IMR-90 (cell line): ENCODE measurements around the gene TSPEAR.

Experiments used
- BHLHE40 ChIP-seq: fragments of 150-350 bp; IDR thresholded peaks from 2 replicates; pipeline ENCODE4 v1.6.1; 2016; ENCODE audit warnings: mild to moderate bottlenecking, low read depth, low read length
- CEBPB ChIP-seq: IDR thresholded peaks from 2 replicates; pipeline ENCODE4 v1.6.1; 2012; ENCODE audit warnings: low read depth, low read length, improper control_type of control experiment
- CTCF ChIP-seq: conservative IDR thresholded peaks from 2 replicates; pipeline ENCODE4 v1.5.1; 2012; ENCODE audit warnings: mild to moderate bottlenecking, low read depth, low read length, improper control_type of control experiment
- MXI1 ChIP-seq: IDR thresholded peaks from 2 replicates; pipeline ENCODE4 v1.6.1; 2012; ENCODE audit warnings: low read depth, mild to moderate bottlenecking, low read length, moderate library complexity, borderline replicate concordance
- POLR2A ChIP-seq: IDR thresholded peaks from 2 replicates; pipeline ENCODE4 v1.6.1; 2012; ENCODE audit warnings: mild to moderate bottlenecking, low read depth, low read length
- RAD21 ChIP-seq: IDR thresholded peaks from 2 replicates; pipeline ENCODE4 v1.6.1; 2012; ENCODE audit warnings: low read length, improper control_type of control experiment
- RCOR1 ChIP-seq: IDR thresholded peaks from 2 replicates; pipeline ENCODE4 v1.6.1; 2012; ENCODE audit warnings: mild to moderate bottlenecking, low read length, improper control_type of control experiment; ENCODE audit not compliant: insufficient replicate concordance
- RFX5 ChIP-seq: IDR thresholded peaks from 2 replicates; pipeline ENCODE4 v1.8.0; 2012; ENCODE audit warnings: low read depth, mild to moderate bottlenecking, low read length, moderate library complexity
- SMC3 ChIP-seq: fragments of 150-350 bp; IDR thresholded peaks from 2 replicates; pipeline ENCODE4 v1.6.1; 2016; ENCODE audit warnings: low read depth, mild to moderate bottlenecking, antibody characterized with exemption, low read length, moderate library complexity
- USF2 ChIP-seq: fragments of 150-350 bp; IDR thresholded peaks from 2 replicates; pipeline ENCODE4 v1.6.1; 2017; ENCODE audit warnings: mild to moderate bottlenecking, antibody characterized with exemption, low read length, low read depth
- TF ChIP-seq, protein P1 (sequence below): fragments of 150-350 bp; IDR thresholded peaks from 2 replicates; pipeline ENCODE4 v1.6.1; 2016; ENCODE audit warnings: low read depth, mild to moderate bottlenecking, low read length, moderate library complexity, borderline replicate concordance

DNA sequence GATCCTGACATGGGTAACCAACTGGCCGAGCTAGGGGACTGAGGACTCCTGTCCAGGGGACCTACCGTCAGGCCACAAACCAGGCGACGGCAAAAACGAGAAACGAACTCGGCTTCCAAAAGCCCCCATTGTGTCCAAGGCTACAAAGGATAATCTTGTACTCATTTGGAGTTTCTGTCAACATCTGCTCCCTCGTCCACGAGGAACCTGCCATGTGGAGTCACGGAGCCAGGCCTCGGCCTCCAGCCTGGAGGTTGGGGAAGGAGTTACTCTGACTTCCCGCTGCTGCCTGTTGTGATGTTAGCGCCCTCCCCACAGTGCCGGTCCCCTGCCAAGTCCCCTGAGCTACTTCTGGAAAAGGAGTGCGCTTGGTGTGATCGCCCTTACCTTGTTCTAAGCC is 178.7 kb downstream of the TSPEAR start:
- TF ChIP-seq CTCF (no peak), POLR2A (no peak), SMC3 (no peak), USF2 (no peak), CEBPB (no peak), MXI1 (no peak), BHLHE40 (no peak), RCOR1 (no peak), RFX5 (no peak), RAD21 (no peak)
- TF ChIP-seq, protein P1, sequence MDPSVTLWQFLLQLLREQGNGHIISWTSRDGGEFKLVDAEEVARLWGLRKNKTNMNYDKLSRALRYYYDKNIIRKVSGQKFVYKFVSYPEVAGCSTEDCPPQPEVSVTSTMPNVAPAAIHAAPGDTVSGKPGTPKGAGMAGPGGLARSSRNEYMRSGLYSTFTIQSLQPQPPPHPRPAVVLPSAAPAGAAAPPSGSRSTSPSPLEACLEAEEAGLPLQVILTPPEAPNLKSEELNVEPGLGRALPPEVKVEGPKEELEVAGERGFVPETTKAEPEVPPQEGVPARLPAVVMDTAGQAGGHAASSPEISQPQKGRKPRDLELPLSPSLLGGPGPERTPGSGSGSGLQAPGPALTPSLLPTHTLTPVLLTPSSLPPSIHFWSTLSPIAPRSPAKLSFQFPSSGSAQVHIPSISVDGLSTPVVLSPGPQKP = no peak
